ENCODE data around the gene UST.
"Not testable (repeated sequence)": the region's sequence is repeated elsewhere in the genome, so short reads cannot be mapped to it uniquely, and the experiment has no call there.

The UST gene

DNA sequence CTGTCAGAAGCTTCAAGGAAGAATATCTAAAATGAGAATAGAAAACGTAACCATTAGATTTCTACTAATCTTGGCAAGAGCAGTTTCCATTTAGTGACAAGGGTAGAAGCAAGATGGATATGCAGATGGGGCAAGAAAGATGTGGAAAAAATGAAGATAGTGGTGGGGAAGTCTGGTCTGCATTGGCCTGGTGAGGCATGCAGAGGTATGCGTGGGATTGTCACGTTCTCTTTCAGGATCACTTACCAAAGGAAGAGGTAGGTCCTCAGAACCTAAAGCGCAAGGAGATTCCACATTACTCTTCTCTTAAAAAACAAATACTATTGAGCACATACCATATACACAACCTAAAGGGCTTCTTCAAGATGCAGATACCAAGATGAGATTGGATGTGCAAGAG lies 238.7 kb downstream of the UST start:
- DNase-seq, result no peak

DNA sequence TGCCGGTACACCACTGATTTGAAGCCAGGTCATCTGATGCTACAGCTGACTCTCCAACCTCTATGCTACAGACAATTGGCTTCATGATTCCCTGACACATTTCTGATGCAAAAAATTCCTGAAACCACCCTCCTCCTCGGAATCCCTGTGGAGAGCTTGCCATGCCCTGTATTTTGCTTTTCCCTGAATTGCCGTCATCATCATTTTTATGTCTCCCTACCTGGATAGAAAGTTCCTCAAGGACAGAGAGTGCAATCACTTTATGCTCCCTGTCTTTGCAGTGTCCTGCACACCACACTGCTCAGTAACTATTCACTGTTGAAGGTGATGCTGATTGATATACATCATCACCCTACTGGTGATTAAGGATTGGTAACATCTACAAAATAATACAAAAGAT lies 239.8 kb downstream of the UST start:
- no peak for DNase-seq

DNA sequence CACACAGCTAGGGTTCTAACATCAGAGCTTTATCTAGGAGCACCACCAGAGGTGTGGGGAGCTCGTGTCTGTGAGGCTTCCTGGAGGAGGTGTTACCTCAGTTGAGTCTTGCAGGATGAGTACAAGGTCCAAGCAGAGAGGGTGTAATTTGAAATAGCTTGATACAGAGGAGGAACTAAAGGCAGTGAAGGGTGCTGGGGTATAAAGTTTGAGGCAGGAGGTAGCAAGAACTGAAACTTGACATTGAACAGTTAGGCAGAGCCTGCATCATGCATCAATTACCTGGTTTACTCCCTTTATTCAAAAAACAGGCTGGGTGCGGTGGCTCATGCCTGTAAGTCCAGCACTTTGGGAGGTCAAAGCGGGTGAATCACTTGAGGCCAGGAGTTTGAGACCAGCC lies 241.2 kb downstream of the UST start:
- DNase-seq, result no peak

DNA sequence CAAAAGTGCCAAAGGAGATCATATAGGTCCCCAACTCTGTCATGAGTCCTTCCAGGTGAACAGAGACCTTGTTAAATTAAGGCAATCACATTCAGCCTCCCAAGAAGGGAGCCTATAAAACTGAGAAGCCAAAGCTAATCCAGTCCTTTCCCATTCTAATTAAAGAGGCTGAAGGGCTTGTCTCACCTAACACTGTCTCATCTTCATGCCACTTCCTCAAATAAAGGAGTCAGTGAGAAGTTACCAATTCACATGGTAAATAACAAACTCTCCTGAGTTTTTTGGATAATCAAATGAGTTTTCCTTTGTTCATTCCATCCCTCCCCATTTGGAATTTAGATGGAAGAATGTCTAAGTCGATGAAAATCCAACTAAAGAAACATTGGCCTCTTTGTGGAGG lies 242.8 kb downstream of the UST start:
- no peak for DNase-seq

DNA sequence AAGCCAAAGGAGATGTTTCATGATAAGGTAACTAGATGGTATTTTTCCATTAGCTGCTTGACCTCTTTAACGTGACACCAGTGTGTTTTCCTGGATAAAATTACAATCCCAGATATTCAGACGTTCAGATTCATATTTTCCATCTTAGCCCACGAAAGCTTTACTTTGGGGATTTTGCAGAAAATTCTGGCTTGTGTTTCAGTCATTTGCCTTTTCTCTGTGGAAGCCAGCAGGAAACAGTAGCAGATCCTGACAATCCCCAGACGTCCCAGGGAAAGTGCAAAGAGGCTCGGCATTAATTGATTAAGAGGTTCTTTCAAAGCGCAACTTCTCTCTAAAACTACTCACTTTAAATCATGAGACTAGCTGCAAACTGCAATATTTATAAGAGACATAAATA lies 243.6 kb downstream of the UST start:
- no peak for DNase-seq

DNA sequence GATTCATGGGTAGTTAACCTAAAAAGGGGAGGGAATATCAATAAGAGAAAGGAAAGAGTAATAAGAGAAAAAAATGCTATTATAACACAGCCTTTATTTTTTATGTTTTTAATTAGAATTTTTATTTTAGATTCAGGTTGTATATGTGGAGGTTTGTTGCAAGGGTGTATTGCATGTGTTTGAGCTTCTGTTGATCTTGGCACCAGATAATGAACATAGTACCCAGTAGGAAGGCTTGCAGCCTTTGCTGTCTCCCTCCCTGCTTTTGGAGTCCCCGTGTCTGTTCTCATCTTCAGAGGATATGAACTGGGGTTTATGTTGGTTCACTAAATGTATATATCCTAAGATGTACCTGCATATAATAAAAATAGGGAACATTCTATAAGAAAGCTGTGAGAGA lies 250.0 kb downstream of the UST start:
- no peak for DNase-seq

DNA sequence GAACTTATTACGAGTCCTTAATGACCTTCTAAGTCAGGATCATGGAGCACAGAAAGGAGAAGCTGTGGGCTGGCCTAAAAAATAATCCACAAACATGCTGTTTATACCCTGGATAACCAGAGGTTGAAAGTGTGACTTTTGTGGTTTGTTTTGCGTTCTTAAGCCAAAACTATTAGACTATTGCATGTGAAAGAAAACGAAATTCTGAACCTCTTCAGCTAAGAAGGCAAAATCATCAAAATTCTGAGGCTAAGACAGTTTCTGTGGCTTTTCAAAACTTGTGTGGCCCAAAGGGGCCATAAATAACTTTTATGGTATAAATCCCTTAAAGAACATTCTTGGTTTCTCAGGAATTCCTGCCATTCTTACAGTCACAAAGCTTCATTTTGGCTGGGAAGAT lies 251.0 kb downstream of the UST start:
- peak; percentile 82 for DNase-seq

DNA sequence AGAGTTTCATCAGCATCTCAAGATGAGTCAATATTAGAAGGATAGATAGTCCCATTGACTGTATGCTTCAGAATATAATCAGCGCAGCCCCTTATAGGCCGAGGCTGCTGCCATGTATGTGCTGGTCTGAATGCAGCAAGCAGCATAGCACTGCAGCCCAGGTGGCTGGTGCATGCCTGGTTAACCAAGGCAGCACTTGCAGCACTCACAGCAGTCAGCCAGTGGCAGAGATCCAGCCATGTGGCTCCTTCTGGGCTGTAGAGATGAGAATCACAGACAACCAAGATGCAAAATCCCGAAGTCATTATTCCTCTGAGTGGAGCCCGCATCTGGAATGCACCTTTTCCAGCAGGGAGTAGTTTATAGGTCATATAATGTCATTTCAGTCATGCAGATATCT lies 251.9 kb downstream of the UST start:
- DNase-seq, result no peak

DNA sequence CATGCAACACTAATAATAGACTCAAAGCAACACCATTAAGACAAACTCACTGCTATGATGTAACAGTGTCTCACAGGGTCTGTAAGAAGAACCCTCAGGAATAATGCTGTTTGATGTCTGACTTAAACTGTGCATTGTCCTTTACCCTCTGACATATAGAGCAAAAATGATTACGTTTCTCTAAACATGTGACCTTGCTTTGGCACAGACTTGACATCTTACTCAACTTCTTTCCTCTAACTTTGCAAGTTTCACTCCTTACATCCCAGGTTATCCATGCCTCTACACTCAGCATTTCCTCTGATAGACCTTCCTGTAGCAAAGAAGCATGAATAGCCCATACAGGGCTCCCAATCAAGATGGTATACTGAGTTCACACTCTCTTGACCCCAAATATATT lies 252.7 kb downstream of the UST start:
- DNase-seq, result peak; percentile 81

DNA sequence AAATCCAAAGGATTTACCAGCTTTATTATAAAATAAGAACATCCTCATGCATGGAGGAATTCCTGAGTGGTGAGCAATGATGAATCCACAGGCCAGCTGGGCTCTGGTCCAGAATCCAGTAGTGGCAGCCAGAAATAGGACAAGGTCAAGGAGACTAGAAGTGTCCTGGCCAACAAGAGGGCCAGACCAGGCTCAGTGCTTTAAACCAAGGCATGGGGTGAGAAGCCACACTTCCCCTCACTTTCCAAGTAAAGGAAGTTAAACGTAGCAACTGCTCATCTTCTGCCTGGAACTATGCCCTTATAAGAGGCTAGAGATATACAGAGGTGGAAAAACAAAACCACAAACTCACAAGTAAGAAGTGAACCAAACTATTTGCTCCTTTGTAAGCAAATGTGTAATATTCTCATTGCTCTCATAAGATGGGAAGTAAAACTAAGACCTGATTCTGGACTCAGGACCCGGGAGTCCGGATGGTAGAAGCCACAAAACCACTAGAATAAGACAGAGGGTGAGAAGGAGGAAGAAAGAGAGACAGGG lies 253.2 kb downstream of the UST start:
- peak; percentile 86 for DNase-seq

DNA sequence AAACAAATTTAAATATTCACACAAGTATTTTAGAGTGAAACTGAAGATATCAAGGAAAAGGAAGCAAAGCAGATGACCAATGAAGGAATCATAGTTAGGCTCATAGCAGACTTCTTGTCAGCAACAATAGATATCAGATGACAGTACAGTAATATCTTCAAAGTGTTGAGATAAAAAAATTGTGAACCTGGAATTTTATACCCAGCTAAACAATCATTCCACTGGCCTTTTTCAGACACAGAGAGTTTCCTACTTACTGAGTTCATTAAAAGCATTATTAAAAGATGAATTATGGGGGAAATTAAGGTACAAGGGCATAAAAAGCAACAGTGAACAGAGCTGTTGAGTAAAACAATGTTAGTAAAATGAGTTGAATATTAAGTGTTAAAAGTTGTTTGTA lies 254.6 kb downstream of the UST start:
- DNase-seq, result no peak

DNA sequence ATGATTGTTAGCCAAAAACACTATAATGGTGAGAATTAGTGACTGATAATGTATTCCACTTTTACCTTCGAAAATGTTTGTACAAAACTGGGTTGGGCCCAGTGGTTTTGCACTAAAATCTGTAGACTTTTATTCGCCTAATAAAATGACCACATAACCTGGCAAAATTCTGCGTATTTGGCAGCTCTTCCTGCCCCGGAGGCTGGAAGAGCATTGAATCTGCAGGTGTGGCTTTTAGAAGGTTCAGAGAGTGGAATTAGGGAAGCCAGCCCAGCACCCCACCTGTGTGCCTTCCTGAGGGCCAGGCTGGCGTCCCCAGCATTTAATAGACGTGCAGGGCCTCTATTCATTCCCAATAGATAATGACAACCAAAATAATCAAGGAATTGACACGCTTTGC lies 256.7 kb downstream of the UST start:
- no peak for DNase-seq

DNA sequence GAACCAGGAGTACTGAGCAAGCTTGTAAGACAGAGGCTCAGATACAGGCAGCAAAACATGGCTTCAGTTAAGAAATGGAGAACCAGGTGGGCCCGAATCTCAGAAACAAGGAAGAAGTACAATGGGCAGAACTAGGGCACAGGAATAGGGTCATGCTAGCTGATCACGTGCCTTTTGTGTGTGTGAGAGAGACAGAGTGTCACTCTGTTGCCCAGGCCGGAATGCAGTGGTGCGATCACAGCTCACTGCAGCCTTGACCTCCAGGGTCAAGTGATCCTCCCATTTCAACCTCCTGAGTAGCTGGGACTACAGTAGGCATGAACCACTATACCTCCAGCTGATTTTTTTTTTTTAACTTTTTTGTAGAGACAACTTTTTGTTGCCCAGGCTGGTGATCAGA lies 257.8 kb downstream of the UST start:
- no peak for DNase-seq

DNA sequence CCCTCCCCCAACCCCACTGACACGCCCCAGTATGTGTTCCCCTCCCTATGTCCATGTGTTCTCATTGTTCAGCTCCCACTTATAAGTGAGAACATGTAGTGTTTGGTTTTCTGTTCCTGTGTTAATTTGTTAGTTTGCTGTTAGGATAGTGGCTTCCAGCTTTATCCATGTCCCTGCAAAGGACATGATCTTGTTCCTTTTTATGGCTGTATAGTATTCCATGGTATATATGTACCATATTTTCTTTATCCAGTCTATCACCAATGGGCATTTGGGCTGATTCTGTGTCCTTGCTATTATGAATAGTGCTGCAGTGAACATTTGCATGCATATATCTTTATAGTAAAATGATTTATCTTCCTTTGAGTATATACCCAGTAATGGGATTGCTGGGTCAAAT lies 259.4 kb downstream of the UST start:
- not testable (repeated sequence) for DNase-seq

DNA sequence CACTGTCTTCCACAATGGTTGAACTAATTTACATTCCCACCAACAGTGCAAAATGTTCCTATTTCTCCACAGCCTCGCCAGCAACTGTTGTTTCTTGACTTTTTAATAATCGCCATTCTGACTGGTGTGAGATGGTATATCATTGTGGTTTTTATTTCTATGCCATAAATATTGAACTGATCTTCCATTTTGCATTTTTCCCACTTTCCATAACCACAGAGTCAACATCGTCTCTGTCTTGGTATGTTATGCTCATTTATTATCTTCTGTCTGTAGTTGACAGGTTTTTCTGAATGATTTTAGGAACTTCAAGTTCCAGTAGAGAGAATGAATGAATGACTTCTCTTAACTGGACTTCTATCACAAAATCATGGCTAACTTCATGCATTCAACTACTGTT lies 259.8 kb downstream of the UST start:
- DNase-seq, result no peak

DNA sequence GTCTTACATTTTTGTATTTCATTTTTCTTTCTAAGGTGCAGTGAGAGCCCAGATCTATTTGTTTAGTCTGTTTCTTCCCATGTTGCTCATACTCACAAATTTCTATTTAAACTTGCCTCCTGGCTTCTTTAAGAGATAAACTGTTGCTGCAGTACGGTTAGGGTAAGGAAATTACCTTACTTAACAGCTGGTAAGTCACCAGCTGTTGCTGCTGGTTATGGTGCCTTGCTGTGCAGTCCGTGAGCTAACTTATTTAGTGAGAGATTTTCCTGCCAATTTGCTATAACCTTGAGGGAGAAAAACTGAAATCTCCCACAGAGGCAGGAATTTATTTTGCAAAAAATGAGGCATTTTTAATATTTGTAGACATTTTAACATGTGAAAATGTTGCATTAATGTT lies 261.0 kb downstream of the UST start:
- DNase-seq, result no peak

DNA sequence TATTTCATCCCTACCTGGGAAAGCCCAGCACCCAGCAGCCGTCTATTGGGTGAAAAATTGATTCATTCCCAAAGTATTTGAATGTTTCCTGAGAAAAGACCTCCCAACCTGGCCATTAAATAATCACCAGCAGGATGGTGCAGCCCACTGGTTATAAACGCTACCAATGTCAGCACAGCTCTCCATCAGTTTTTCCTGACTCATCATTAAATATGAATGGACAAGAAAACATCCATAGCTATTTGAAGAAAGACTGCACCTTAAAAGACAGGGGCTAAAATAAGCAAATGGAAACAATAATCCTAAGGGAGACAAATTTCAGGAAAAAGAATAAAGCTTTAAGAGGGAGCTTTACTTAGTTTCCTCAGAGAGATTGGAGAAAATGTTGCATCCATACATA lies 261.9 kb downstream of the UST start:
- no peak for DNase-seq

DNA sequence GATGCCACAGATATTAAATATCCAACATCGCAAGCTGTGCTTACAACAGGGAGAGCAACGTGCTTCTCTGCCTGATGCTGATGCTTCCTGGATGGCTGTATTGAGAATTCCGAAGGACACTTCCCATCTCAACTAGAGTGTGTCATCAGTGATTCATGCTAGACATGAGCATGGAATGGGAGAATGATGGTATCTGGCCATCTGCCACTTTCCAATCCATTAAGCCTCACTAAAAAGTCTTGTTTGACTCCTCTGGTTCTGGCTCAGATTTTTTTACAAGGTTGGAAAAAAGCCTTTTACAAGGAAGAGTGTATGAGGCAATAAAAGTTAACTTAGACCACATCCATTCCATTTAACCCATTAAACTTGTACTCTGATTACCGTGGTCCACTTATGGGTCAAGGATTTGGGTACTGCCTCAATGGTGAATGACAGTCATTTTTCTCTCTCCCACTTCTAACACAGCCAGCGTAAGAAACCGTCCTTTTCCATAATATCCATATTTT lies 265.3 kb downstream of the UST start:
- peak; percentile 99 for DNase-seq

DNA sequence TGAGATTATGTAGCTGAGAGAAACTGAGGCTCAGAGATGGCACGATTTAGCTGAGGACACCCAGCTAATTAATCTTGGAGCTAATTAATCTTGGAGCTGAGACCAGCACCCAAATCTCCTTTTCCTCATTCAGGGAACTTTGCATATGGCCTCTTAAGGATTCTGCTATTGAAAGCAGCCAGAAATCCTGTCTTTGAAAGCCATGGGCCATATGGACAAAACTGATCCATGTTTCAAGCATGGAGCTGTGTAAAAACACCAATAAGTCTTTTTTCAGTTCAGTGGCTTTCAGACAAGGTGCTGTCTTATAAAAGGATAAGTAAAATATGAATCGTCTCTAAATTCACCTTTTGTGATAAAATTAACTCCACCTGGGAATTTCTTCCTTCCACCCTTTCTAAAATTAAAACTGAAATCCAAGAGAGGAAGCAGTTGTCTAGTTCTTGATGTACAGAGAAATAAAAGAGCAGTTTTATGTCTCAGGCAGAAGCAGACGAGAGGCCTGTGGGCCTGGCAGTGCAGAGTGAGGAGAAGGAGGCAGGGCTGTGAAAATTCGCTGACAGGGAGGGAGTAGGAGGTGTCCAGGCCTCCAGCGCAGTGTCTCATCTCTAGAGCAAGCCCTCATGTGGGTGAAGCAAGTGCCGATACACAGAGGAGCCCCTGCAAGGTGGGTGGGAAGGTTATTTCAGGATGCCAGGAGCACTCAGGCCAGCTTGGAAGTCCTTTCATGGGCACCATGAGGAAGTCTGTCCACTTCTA lies 266.9 kb downstream of the UST start:
- DNase-seq, result no peak

DNA sequence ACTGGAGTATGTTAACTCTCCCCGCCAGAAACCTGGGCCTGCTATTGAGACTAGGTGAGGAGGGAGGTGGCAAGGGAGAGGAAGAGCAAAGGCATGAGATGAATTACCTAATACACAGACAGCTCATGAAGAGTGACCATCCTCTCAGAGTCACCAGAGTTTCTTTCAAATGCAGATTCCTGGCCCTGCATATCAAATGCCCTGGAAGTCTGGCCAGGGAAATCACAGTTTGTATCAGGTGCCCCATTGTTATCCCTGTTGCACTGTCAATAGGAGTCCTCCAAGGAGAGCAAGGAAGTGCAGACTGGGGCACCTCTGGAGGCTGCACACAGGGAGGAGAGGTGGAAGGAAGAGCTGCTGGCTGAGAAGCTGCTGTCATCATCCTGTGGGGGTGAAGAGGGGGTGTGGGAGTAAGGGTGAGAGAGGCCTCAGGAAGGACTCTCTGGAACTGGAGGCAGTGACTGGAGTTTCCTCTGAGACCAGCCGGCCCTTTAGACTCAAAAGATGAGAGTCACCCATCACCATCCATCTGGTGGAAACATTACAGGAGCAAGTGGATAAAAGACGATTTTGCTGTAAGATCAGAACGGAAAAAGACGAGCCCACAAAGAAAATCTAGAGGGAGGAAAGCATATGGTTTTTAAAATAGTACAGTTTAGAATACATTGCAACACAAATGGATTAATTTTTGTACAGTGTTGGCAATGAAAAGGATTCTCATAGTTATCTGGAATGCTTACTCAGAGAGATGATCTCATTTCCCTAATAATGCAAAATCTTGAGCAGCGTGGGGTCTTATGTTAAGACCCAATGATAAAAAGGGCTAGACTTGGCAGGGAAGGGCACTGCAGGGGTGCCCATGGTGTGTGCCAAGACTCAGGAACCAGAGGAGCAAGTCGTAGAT lies 268.1 kb downstream of the UST start:
- DNase-seq, result peak; percentile 72

DNA sequence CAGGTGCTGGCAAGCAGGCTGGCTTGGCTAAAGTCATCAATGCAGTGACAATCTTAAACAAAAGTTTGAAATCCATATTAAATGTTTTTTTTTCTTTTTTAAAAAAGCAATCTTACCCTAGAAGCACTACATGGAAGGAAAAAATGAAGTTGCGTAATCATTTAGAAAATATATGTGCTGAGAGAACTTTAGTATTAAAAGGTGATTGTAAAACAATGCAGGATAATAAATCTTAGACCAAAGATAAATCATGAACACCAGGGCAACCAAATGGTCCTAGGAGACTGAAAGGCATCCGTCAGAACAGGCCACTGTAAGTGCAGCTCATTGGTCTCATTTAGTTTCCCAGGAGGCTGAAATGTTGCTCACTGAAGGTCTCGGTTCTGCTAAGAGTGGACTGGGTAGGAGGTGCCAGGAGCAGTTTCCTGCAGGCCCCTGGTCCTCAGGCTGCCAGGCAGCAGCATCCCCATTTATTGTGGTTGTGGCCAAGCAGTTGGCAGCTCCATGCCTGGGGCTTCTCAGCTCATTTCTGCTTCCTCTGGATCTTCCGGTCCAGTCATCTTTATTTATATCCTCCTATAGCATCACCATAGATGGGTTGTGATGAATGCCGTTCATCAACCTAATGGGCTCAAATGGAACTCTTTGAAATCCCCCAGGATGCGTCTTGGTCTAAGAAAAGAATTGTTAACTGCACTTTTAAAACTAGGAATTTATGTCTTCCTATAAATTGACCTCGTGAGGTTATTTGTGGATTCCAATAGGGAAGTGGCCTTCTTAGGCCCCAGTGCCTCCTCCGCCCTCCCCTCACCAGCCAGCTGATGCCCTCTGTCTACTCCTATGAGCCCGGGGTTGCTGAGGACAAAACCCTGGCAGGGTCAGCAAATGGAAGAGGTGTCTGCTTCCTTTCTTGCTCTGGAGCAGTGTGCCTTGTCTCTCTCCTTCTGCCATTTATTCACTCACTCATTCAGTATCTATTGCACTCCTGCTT lies 269.0 kb downstream of the UST start:
- DNase-seq, result no peak

DNA sequence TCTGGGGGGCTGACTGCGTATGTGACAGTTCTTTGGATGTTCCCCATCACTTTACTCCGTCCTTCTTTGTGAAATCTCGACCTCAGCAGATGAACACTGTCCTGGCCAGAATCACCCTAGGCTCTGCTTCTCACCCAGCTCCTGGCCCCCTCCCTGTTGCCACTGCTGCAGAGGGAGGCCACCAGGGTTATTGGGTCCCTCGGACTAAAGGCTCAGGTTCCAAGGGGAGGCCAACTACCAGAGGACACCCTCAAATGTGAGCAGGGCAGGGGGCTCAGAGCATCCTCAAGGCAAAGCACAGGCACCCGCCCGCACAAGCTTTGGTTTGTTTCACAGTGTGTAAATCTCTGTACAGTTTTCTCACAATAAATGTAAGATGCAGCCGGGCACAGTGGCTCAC lies 269.9 kb downstream of the UST start:
- no peak for DNase-seq

DNA sequence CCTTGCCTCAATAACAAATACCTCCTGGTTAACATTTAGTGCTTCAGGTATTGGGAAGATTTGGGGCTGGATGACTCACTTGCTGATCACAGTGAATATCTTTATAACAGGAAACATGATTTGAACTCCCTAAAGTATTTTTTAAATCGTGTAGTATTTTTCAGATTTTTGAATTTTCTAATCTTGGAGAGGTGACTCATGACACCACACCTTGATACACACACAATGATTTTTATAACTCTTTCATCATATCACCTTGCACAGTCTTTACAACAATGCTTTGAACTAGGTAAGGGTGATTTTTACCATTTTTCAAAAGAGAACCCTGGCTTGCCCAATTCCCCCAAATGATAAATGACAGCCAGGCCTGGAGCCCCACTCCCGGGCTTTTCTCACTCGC lies 273.5 kb downstream of the UST start:
- DNase-seq, result no peak

Data from HCEC 1CT (cell line).